BJ (cell line): ENCODE measurements around the gene SYNE1. TPM values are rescaled to one million over a fixed set of nuclear protein-coding genes. Genes with fewer than 3 reads are reported as not detected.

ENCODE experiments used
- CTCF ChIA-PET: fragments of 350-600 bp; formaldehyde crosslinking; extraction: SDS; loops from one replicate; lab custom pipeline; 2021; ENCODE audit warnings: antibody characterized with exemption, inconsistent platforms; lab: Yijun Ruan, JAX
- POLR2A ChIA-PET: fragments of 300-600 bp; sonication (Branson Sonifier 250); formaldehyde crosslinking; extraction: SDS; loops from one replicate; lab custom pipeline; 2021; ENCODE audit warnings: antibody characterized with exemption; lab: Charles Lee
- DNase-seq: peaks from one replicate; pipeline ENCODE4 v3.0.0-alpha.2; 2011; ENCODE audit warnings: low read depth
- H3K27me3 ChIP-seq: 2 replicates; pipeline ENCODE4 v1.6.0; 2011; ENCODE audit warnings: low read length; ENCODE audit not compliant: control insufficient read depth, insufficient read depth
- H3K36me3 ChIP-seq: 2 replicates; pipeline ENCODE4 v1.5.1; 2011; ENCODE audit warnings: low read length; ENCODE audit not compliant: control insufficient read depth, insufficient read depth
- H3K4me3 ChIP-seq: 2 replicates; pipeline ENCODE4 v1.5.1; 2011; ENCODE audit warnings: low read depth, mild to moderate bottlenecking, control low read depth, low read length
- CTCF ChIP-seq: IDR thresholded peaks from 2 replicates; pipeline ENCODE4 v1.5.1; 2011; ENCODE audit warnings: low read depth, mild to moderate bottlenecking, control low read depth, inconsistent platforms, low read length, moderate library complexity; ENCODE audit not compliant: insufficient read depth
- polyA plus RNA-seq: library from polyadenylated mRNA; depleted of rRNA; stranded (reverse); fragments of >200 nt; gene quantifications from 2 replicates; pipeline ENCODE4 v1.2.3, GENCODE V29; 2011

The SYNE1 gene
- polyA plus RNA-seq, 1 experiment: 44.2 TPM

- ChIA-PET POLR2A (interaction anchor here (0.6 kb wide), 1 partner anchor 123 kb away, joined by 3 read pairs; no protein-coding TSS in a partner anchor), CTCF (interaction anchor here (1.0 to 5.8 kb wide), 3 partner anchors 13 to 346 kb away, joined by 3 to 42 read pairs (median 12); no protein-coding TSS in a partner anchor)
- peak; percentile 47 for DNase-seq
- Histone ChIP-seq H3K27me3 (no peaks in the 10 kb centered on the region), H3K4me3 (no peak overlapping the region), H3K36me3 (no peaks in the 10 kb centered on the region)
- TF ChIP-seq CTCF: no peak
Observed at GRCh38 chr6:152110886-152111820, 526.0 kb downstream of the SYNE1 start.

GRCh38 chr6:152107973-152108372 is 529.2 kb downstream of the SYNE1 start:
- no peak for DNase-seq
- ChIA-PET POLR2A (no interaction called here), CTCF (interaction anchor here (3.6 kb wide), 1 partner anchor 10 kb away, joined by 12 read pairs; no protein-coding TSS in a partner anchor)
- no peak for TF ChIP-seq CTCF
- no peak overlapping the region for H3K4me3 ChIP-seq
- H3K27me3 ChIP-seq: no peaks in the 10 kb centered on the region
- H3K36me3 ChIP-seq: no peaks in the 10 kb centered on the region

GRCh38 chr6:152100183-152100618 is 537.0 kb downstream of the SYNE1 start:
- POLR2A ChIA-PET: no interaction called here
- CTCF ChIA-PET: interaction anchor here (2.3 kb wide), 1 partner anchor 24 kb away, joined by 6 read pairs; no protein-coding TSS in a partner anchor
- no peaks in the 10 kb centered on the region for H3K36me3 ChIP-seq
- no peak overlapping the region for H3K4me3 ChIP-seq
- H3K27me3 ChIP-seq: no peaks in the 10 kb centered on the region
- no peak for DNase-seq
- no peak for TF ChIP-seq CTCF

GRCh38 chr6:152099446-152100182 is 537.5 kb downstream of the SYNE1 start:
- CTCF ChIA-PET: interaction anchor here (2.3 to 3.2 kb wide), 2 partner anchors 9 to 25 kb away, joined by 6 to 12 read pairs; no protein-coding TSS in a partner anchor
- H3K27me3 ChIP-seq: no peaks in the 10 kb centered on the region
- no peaks in the 10 kb centered on the region for H3K36me3 ChIP-seq
- POLR2A ChIA-PET: no interaction called here
- TF ChIP-seq CTCF: no peak
- H3K4me3 ChIP-seq: no peak overlapping the region
- no peak for DNase-seq
